SK-N-MC (cell line): Measurements from ENCODE around the gene INIP.

Source experiments
- EZH2 ChIP-seq: fragments of 200-600 bp; sonication (generic); IDR thresholded peaks from one replicate; pipeline ENCODE4 v1.6.1; 2017; ENCODE audit warnings: antibody characterized with exemption
- POLR2AphosphoS5 ChIP-seq: IDR thresholded peaks from 2 replicates; pipeline ENCODE4 v1.6.1; 2012; ENCODE audit warnings: mild to moderate bottlenecking, low read depth, low read length, borderline replicate concordance

GRCh38 chr9:112757282-112757883, 39.5 kb upstream of the INIP start:
- TF ChIP-seq EZH2 (no peak), POLR2AphosphoS5 (no peak)
